ENCODE data around the gene MED1.

DNA sequence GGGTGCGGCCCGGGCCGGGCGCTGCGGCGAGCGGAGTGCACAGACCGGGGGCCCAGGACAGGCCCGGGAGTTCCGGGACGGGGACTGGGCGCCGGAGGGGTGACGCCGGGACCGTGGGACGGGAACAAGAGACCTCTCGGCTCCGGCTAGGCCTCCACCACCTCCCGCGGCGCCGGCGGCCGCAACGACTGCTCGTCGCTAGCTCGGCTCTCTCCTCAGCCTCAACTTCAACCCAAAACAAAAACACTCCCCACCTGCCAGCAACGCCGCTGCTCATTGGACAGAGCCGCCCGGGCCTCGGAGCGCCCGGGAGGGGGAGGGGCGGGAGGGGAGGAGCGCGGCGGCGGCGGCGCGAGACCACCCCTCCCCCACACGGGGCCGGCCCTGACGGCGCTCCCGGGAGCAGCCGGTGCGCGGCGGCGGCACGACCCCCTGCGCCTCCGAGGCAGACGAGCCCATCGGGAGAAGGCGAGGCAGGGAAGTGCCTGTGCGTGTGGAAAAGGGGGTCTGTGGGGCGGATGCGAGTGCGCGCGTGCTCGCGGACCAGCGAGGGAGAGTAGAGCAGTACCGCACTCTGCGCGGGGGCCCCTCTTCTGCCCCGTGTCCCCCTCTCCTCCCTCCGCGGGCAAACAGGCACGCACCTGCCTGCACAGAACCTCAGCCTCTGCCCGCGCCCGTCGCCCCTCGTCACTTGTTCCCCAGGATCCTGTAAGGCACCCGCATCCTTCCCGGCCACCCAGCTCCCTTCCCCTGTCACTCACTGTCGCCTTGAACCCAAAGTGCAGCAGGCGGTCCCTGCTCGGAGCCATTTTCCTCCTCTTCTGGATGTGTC lies 49.4 kb downstream of the MED1 start, which contains the start of gene FBXL20:
- TF ChIP-seq CTCF (conservative IDR thresholded peaks at IDR 0.05; ENCODE audit: low read depth, low read length) (no peak), EZH2 (IDR thresholded peaks at IDR 0.05; ENCODE audit: borderline replicate concordance, low read depth, low read length, poor library complexity, severe bottlenecking) (no peak)
